Measurements from ENCODE around the gene SETD7.
"Not testable (repeated sequence)": the region's sequence is repeated elsewhere in the genome, so short reads cannot be mapped to it uniquely, and the experiment has no call there.

Gene SETD7

DNA sequence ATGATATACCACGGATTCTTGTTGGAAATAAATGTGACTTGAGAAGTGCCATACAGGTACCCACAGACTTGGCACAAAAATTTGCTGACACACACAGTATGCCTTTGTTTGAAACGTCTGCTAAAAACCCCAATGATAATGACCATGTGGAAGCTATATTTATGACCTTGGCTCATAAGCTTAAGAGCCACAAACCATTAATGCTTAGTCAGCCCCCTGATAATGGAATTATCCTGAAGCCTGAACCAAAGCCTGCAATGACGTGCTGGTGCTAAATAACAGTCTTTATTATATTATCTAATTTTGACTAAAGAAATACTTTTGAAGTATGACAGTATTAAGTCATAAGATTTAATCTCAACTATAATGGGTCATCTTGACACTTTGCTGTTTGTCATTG, 83.2 kb downstream of the SETD7 start:
- Histone ChIP-seq H3K4me1 (ENCODE audit: insufficient read depth, low read length) (no peaks in the 10 kb centered on the region), H3K27ac (ENCODE audit: low read depth, low read length) (no peak overlapping the region), H3K9ac (ENCODE audit: low read length) (no peak overlapping the region), H3K36me3 (ENCODE audit: insufficient read depth, low read length) (peaks cover 10% of the 10 kb centered on the region), H3K4me3 (ENCODE audit: low read depth in 1 of 2, low read length in 2 of 2) (no peak overlapping the region), H3K27me3 (ENCODE audit: control insufficient read depth in 1 of 2, insufficient read depth in 2 of 2, low read length in 2 of 2) (no peaks in the 10 kb centered on the region), H3K9me3 (ENCODE audit: low read length) (peaks cover 4% of the 10 kb centered on the region)

DNA sequence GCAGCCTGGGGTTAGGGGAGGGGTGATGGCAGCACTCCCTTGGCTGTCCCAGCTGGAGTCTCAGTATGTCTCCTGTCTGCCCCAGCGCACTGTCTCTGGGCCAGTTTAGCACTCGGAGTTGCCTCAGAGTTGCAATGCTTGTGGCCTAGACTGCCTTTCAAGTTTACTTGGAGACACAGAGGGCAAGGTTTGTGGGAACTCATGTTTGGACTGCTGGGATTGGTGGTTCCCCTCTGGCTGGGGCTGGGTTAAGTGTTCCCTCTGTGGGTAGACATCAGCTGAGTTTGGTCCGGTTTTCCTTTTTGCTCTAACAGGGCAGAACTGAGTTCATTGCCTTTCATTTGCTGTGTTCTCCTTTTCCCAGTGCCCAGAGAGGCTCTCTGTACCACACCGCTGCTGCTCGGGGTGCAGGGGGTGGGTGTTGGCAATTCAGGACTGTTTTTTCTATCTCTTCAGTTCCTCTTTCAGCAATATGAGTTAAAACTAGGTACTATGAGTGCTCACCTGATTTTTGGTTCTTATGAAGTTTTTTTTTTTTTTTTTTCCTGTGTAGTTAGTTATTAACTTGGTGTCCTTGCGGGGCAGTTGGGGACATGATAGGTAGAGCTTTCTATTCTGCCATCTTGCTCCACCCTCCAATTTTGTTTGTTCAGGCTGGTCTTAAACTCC, 84.9 kb downstream of the SETD7 start:
- no peak overlapping the region for H3K27ac ChIP-seq (ENCODE audit: low read depth, low read length)
- H3K4me3 ChIP-seq (ENCODE audit: low read depth in 1 of 2, low read length in 2 of 2) = no peak overlapping the region
- H3K9ac ChIP-seq (ENCODE audit: low read length) = no peak overlapping the region
- H3K27me3 ChIP-seq (ENCODE audit: control insufficient read depth in 1 of 2, insufficient read depth in 2 of 2, low read length in 2 of 2) = no peaks in the 10 kb centered on the region
- peaks cover 4% of the 10 kb centered on the region for H3K9me3 ChIP-seq (ENCODE audit: low read length)
- peaks cover 10% of the 10 kb centered on the region for H3K36me3 ChIP-seq (ENCODE audit: insufficient read depth, low read length)
- H3K4me1 ChIP-seq (ENCODE audit: insufficient read depth, low read length) = no peaks in the 10 kb centered on the region

DNA sequence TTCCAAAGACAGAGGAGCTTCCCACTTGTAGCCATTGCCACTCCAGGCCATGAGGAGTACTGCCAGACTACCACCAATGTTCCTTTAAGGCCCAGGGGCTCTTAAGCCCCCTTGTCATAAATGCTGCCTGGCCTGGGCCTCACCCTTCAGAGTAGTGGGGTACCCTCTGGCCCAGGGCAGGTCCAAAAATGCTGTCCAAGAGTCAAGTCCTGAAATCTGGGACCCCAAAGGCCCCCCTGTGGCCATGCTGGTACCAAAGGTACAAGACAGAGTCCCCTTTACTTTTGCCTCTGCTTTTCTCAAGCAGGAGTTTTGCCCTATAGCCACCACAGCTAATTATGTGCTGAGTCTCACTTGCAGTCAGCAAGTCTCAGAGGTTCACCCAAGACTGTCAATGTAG, 85.7 kb downstream of the SETD7 start:
- Histone ChIP-seq H3K4me3 (ENCODE audit: low read depth in 1 of 2, low read length in 2 of 2) (no peak overlapping the region), H3K9ac (ENCODE audit: low read length) (no peak overlapping the region), H3K36me3 (ENCODE audit: insufficient read depth, low read length) (peaks cover 10% of the 10 kb centered on the region), H3K9me3 (ENCODE audit: low read length) (peaks cover 4% of the 10 kb centered on the region), H3K27me3 (ENCODE audit: control insufficient read depth in 1 of 2, insufficient read depth in 2 of 2, low read length in 2 of 2) (no peaks in the 10 kb centered on the region), H3K27ac (ENCODE audit: low read depth, low read length) (no peak overlapping the region), H3K4me1 (ENCODE audit: insufficient read depth, low read length) (no peaks in the 10 kb centered on the region)

- H3K9me3 ChIP-seq (ENCODE audit: low read length) = peaks cover 4% of the 10 kb centered on the region
- H3K9ac ChIP-seq (ENCODE audit: low read length) = no peak overlapping the region
- peaks cover 10% of the 10 kb centered on the region for H3K36me3 ChIP-seq (ENCODE audit: insufficient read depth, low read length)
- H3K27me3 ChIP-seq (ENCODE audit: control insufficient read depth in 1 of 2, insufficient read depth in 2 of 2, low read length in 2 of 2) = no peaks in the 10 kb centered on the region
- no peak overlapping the region for H3K4me3 ChIP-seq (ENCODE audit: low read depth in 1 of 2, low read length in 2 of 2)
- no peaks in the 10 kb centered on the region for H3K4me1 ChIP-seq (ENCODE audit: insufficient read depth, low read length)
- H3K27ac ChIP-seq (ENCODE audit: low read depth, low read length) = no peak overlapping the region
Measured at GRCh38 chr4:139469869-139470268, 86.2 kb downstream of the SETD7 start.

DNA sequence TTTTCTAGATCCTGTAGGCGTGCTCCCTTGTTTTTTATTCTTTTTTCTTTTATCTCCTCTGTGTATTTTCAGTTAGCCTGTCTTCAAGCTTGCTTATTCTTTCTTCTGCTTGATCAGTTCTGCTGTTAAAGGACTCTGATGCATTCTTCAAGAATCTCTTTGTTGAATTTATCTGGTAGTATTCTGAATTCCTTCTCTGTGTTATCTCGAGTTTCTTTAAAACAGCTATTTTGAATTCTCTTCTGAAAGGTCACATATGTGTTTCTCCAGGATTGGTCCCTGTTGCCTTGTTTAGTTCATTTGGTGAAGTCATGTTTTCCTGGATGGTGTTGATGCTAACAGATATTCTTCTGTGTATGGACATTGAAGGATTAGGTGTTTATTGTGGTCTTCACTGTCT, 86.8 kb downstream of the SETD7 start:
- Histone ChIP-seq H3K27ac (ENCODE audit: low read depth, low read length) (no peak overlapping the region), H3K9ac (ENCODE audit: low read length) (no peak overlapping the region), H3K27me3 (ENCODE audit: control insufficient read depth in 1 of 2, insufficient read depth in 2 of 2, low read length in 2 of 2) (no peaks in the 10 kb centered on the region), H3K4me1 (ENCODE audit: insufficient read depth, low read length) (no peaks in the 10 kb centered on the region), H3K36me3 (ENCODE audit: insufficient read depth, low read length) (peaks cover 10% of the 10 kb centered on the region), H3K9me3 (ENCODE audit: low read length) (peaks cover 4% of the 10 kb centered on the region), H3K4me3 (ENCODE audit: low read depth in 1 of 2, low read length in 2 of 2) (no peak overlapping the region)

DNA sequence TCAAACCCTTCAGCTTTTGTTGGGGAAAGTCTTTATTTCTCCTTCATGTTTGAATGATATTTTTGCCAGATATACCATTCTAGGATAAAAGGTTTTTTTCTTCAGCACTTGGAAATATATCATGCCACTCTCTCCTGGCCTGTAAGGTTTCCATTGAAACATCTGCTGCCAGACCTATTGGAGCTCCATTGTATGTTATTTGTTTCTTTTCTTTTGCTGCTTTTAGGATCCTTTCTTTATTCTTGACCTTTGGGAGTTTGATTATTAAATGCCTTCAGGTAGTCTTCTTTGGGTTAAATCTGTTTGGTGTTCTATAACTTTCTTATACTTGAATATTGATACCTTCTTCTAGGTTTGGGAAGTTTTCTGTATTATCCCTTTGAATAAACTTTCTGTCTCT, 87.3 kb downstream of the SETD7 start:
- not testable (repeated sequence) for H3K27ac ChIP-seq (ENCODE audit: low read depth, low read length); H3K27me3 ChIP-seq (ENCODE audit: control insufficient read depth in 1 of 2, insufficient read depth in 2 of 2, low read length in 2 of 2); H3K4me1 ChIP-seq (ENCODE audit: insufficient read depth, low read length); H3K9me3 ChIP-seq (ENCODE audit: low read length); H3K4me3 ChIP-seq (ENCODE audit: low read depth in 1 of 2, low read length in 2 of 2); H3K9ac ChIP-seq (ENCODE audit: low read length); H3K36me3 ChIP-seq (ENCODE audit: insufficient read depth, low read length)

DNA sequence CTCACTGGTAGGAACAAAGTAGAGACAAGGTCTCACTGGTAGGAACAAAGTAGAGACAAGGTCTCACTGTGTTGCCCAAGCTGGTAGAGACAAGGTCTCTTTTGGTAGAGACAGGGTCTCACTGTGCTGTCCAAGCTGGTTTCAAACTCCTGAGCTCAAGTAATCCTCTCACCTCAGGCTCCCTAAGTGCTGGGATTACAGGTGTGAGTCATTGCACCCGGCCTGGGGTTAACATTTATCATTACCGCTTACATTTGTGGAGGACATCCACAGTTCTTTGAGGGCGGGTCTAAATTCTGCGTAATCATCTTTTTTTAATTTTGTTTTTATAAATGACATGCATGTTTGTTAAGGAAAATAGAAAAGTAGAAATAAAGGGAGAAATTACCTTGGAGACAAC, 90.1 kb downstream of the SETD7 start:
- Histone ChIP-seq H3K4me3 (ENCODE audit: low read depth in 1 of 2, low read length in 2 of 2) (no peak overlapping the region), H3K36me3 (ENCODE audit: insufficient read depth, low read length) (no peaks in the 10 kb centered on the region), H3K9ac (ENCODE audit: low read length) (no peak overlapping the region), H3K9me3 (ENCODE audit: low read length) (no peaks in the 10 kb centered on the region), H3K27ac (ENCODE audit: low read depth, low read length) (no peak overlapping the region), H3K27me3 (ENCODE audit: control insufficient read depth in 1 of 2, insufficient read depth in 2 of 2, low read length in 2 of 2) (no peaks in the 10 kb centered on the region), H3K4me1 (ENCODE audit: insufficient read depth, low read length) (no peaks in the 10 kb centered on the region)

- H3K4me1 ChIP-seq (ENCODE audit: insufficient read depth, low read length); H3K9ac ChIP-seq (ENCODE audit: low read length); H3K27ac ChIP-seq (ENCODE audit: low read depth, low read length): not testable (repeated sequence)
Measured at GRCh38 chr4:139464512-139464911, 91.5 kb downstream of the SETD7 start.

GRCh38 chr4:139461022-139461628, 94.9 kb downstream of the SETD7 start:
- peaks cover 11% of the 10 kb centered on the region for H3K4me1 ChIP-seq (ENCODE audit: insufficient read depth, low read length)
- no peak overlapping the region for H3K9ac ChIP-seq (ENCODE audit: low read length)
- no peak overlapping the region for H3K4me3 ChIP-seq (ENCODE audit: low read depth in 1 of 2, low read length in 2 of 2)
- no peak overlapping the region for H3K27ac ChIP-seq (ENCODE audit: low read depth, low read length)
- H3K27me3 ChIP-seq (ENCODE audit: control insufficient read depth in 1 of 2, insufficient read depth in 2 of 2, low read length in 2 of 2) = no peaks in the 10 kb centered on the region
- no peaks in the 10 kb centered on the region for H3K9me3 ChIP-seq (ENCODE audit: low read length)
- H3K36me3 ChIP-seq (ENCODE audit: insufficient read depth, low read length) = no peaks in the 10 kb centered on the region

More at GRCh38 chr4:139464512-139464911, 91.5 kb downstream of the SETD7 start:
- H3K27me3 ChIP-seq (ENCODE audit: control insufficient read depth in 1 of 2, insufficient read depth in 2 of 2, low read length in 2 of 2); H3K4me3 ChIP-seq (ENCODE audit: low read depth in 1 of 2, low read length in 2 of 2); H3K9me3 ChIP-seq (ENCODE audit: low read length); H3K36me3 ChIP-seq (ENCODE audit: insufficient read depth, low read length): not testable (repeated sequence)

DNA sequence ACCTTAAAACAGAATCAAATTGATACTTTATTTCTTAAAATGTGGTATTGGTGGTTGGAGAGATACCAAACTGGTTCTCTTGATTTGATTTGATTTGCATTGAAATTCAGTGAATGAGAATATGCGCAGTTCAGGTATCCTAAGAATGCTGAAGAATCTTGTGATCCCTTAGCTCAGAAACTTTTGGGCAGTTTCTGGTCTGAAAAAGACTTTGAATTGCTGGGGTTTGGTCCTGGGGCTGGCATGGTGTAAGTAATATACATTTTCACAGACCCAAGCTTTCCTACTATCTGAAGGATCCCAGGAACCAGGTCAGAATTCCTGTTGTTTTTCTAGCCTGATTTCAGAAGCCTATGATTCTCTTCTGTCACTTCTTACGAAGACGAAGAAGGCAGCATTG, 95.5 kb downstream of the SETD7 start:
- Histone ChIP-seq H3K9ac (ENCODE audit: low read length) (no peak overlapping the region), H3K27ac (ENCODE audit: low read depth, low read length) (no peak overlapping the region), H3K4me3 (ENCODE audit: low read depth in 1 of 2, low read length in 2 of 2) (no peak overlapping the region), H3K4me1 (ENCODE audit: insufficient read depth, low read length) (peaks cover 17% of the 10 kb centered on the region), H3K27me3 (ENCODE audit: control insufficient read depth in 1 of 2, insufficient read depth in 2 of 2, low read length in 2 of 2) (no peaks in the 10 kb centered on the region), H3K9me3 (ENCODE audit: low read length) (no peaks in the 10 kb centered on the region), H3K36me3 (ENCODE audit: insufficient read depth, low read length) (no peaks in the 10 kb centered on the region)

DNA sequence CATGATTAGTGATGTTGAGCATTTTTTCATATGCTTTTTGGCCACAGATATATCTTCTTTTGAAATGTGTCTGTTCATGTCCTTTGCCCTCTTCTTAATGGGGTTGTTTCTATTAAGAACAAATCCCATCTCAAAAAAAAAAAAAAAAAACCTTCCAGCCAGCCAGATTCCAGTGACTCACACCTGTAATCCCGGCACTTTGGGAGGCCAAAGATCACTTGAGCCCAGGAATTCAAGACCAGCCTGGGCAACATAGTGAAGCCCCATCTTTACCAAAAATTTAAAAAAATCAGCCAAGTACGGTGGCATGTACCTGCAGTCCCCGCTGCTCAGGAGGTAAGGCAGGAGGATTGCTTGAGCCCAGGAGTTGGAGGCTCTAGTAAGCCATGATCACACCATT, 97.0 kb downstream of the SETD7 start:
- no peak overlapping the region for H3K4me3 ChIP-seq (ENCODE audit: low read depth in 1 of 2, low read length in 2 of 2)
- no peak overlapping the region for H3K9ac ChIP-seq (ENCODE audit: low read length)
- peaks cover 27% of the 10 kb centered on the region for H3K4me1 ChIP-seq (ENCODE audit: insufficient read depth, low read length)
- no peaks in the 10 kb centered on the region for H3K9me3 ChIP-seq (ENCODE audit: low read length)
- no peaks in the 10 kb centered on the region for H3K36me3 ChIP-seq (ENCODE audit: insufficient read depth, low read length)
- H3K27me3 ChIP-seq (ENCODE audit: control insufficient read depth in 1 of 2, insufficient read depth in 2 of 2, low read length in 2 of 2) = no peaks in the 10 kb centered on the region
- H3K27ac ChIP-seq (ENCODE audit: low read depth, low read length) = no peak overlapping the region

- H3K27ac ChIP-seq (ENCODE audit: low read depth, low read length) = no peak overlapping the region
- no peak overlapping the region for H3K9ac ChIP-seq (ENCODE audit: low read length)
- peaks cover 27% of the 10 kb centered on the region for H3K4me1 ChIP-seq (ENCODE audit: insufficient read depth, low read length)
- no peaks in the 10 kb centered on the region for H3K36me3 ChIP-seq (ENCODE audit: insufficient read depth, low read length)
- H3K9me3 ChIP-seq (ENCODE audit: low read length) = no peaks in the 10 kb centered on the region
- no peak overlapping the region for H3K4me3 ChIP-seq (ENCODE audit: low read depth in 1 of 2, low read length in 2 of 2)
- H3K27me3 ChIP-seq (ENCODE audit: control insufficient read depth in 1 of 2, insufficient read depth in 2 of 2, low read length in 2 of 2) = no peaks in the 10 kb centered on the region
Measured at GRCh38 chr4:139458543-139458942, 97.5 kb downstream of the SETD7 start.

Measured in muscle layer of colon (tissue), 2 donors.